Right ventricle myocardium inferior (tissue), 1 donor: ENCODE results near the gene OR5H2. TPM values are rescaled to one million over a fixed set of nuclear protein-coding genes. Genes with fewer than 3 reads are reported as not detected.

Source experiments
- ATAC-seq: fragments of 200-7000 bp; cut with Tn5 transposase; one replicate; pipeline ENCODE4 v1.9.1; 2020; ENCODE audit warnings: mild to moderate bottlenecking, moderate library complexity
- DNase-seq: peaks from one replicate; pipeline ENCODE4 v3.0.0; 2021; ENCODE audit errors: missing footprints
- intact Hi-C: fragments of 100-400 bp; cut with DNase I; formaldehyde crosslinking; loops from one replicate; pipeline ENCODE4 v1.11.0; 2022
- total RNA-seq: library from RNA; stranded (reverse); fragmentation: NEBNext Ultra II Directional; extraction: Animal tissue kit (Norgen Biotek cat#: 25700); gene quantifications from one replicate; pipeline ENCODE4 v1.2.1, GENCODE V29; 2021
- donor health status: DM: no; HTN: yes; CAD: no; lungs with severe emphysema.

The OR5H2 gene
- total RNA-seq, 1 donor from 2014 or later = not detected

DNA sequence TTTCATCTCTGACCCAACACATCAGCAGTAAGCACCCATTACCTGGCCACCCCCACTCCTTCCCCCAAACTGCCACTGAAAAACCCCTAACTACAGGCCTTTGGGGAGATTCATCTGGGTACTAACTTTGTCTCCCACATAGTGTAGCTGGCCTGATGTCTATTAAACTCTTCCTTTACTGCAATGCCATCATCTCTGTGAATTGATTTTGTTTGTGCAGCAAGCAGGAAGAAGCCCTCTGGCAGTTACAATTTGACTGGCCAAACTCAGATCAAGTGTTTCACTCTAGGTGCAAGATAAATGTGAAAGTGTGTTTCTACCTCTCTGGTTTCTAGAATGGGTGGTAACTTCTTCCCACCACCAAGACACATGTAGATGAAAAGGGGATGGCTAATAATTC, 44.6 kb downstream of the OR5H2 start:
- ATAC-seq = no peak
- DNase-seq = no peak
- intact Hi-C loops = no loop called here

DNA sequence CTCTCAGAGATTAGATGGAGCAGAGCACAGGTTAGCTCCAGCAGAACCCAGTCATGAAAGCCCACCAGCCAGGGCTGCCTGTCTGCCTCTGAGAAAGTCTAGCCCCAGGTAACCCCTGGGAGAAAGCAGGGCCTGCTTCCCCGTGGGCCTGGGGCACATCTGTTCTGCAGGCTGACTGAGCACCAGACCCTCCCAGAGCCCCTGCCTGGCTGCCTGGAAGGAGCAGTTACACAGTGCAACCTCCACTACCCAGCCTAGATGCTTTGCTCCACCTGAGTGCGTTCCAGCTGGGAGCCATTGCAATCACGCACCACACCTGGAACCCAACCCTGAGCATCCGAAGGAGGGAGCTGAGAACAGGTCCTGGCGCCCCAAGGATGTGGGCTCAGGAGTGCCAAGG, 46.6 kb downstream of the OR5H2 start:
- intact Hi-C loops = loop anchor here (2.0 kb wide), 1 partner anchor 288 kb away; no protein-coding TSS in a partner anchor
- ATAC-seq (no peak), DNase-seq (no peak)

DNA sequence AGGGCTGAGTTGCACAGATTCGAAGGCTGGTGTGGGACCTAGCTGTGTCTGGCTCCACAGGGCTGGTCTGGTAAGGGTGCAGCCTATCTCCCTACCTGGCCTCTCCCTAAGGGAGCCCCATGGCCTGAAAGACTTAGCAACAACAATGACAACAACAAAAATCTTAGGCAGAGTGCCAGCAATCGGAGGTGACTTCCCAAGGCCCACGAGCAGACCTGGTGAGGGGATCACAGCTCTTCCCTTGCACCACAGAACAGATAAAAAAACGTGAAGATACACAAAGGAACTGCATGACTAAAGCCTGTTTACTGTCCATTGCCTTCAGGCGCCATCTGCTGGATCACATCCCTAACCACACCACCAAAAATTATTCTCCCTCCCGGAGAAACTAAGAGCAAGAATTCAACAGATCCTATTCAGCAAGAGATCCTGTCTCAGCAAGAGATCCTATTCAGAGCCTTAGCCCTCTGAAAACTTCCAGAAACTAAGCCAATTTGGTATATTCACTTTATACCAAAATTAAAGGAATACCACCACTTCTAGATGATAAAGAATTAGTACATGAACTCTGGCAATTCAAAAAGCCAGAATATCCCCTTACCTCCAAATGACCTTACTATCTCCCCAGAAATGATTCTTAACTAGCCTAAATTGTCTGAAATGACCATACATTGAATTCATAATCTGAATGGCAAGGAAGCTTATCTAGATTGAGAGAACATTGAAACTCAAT, 47.3 kb downstream of the OR5H2 start:
- no peak for DNase-seq
- intact Hi-C loops = loop anchor here (2.0 kb wide), 1 partner anchor 289 kb away; no protein-coding TSS in a partner anchor
- ATAC-seq = no peak

DNA sequence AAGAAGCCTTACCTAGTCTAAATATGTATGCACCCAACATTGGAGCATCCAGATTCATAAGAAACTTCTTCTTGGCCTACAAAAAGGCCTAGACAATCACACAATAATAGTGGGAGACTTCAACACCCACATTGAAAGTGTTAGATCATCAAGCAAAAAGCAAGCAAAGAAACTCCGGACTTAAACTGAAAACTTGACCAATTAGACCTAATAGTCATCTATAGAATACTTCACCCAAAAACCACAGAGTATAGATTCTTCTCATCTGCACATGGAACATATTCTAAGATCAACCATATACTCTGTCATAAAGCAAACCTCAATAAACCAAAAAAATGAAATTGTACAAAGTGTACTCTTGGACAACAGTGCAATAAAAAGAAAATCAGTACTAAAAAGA, 49.0 kb downstream of the OR5H2 start:
- DNase-seq (no peak), ATAC-seq (no peak)
- intact Hi-C loops = no loop called here

Other genes starting within 250 kb of the OR5H2 start
- not detected for gene GABRR3, start 247.2 kb upstream of the OR5H2 start, total RNA-seq
- not detected for gene OR5AC2, start 195.3 kb upstream of the OR5H2 start, total RNA-seq
- gene OR5H1, start 151.8 kb upstream of the OR5H2 start, total RNA-seq = not detected
- gene OR5H14, start 135.0 kb upstream of the OR5H2 start, total RNA-seq = not detected
- not detected for gene OR5H15, start 115.8 kb upstream of the OR5H2 start, total RNA-seq
- gene OR5H6, start 18.3 kb upstream of the OR5H2 start, total RNA-seq = not detected
- not detected for gene OR5K4, start 71.3 kb downstream of the OR5H2 start, total RNA-seq
- gene OR5K3, start 108.2 kb downstream of the OR5H2 start, total RNA-seq = not detected
- not detected for gene OR5K1, start 180.7 kb downstream of the OR5H2 start, total RNA-seq
- not detected for gene OR5K2, start 215.2 kb downstream of the OR5H2 start, total RNA-seq
- 67.1 TPM for gene CLDND1, start 240.4 kb downstream of the OR5H2 start, total RNA-seq
- not detected for gene GPR15, start 249.5 kb downstream of the OR5H2 start, total RNA-seq